ENCODE results near the gene GET3.
"Not testable (repeated sequence)": the region's sequence is repeated elsewhere in the genome, so short reads cannot be mapped to it uniquely, and the experiment has no call there.

Gene GET3

DNA sequence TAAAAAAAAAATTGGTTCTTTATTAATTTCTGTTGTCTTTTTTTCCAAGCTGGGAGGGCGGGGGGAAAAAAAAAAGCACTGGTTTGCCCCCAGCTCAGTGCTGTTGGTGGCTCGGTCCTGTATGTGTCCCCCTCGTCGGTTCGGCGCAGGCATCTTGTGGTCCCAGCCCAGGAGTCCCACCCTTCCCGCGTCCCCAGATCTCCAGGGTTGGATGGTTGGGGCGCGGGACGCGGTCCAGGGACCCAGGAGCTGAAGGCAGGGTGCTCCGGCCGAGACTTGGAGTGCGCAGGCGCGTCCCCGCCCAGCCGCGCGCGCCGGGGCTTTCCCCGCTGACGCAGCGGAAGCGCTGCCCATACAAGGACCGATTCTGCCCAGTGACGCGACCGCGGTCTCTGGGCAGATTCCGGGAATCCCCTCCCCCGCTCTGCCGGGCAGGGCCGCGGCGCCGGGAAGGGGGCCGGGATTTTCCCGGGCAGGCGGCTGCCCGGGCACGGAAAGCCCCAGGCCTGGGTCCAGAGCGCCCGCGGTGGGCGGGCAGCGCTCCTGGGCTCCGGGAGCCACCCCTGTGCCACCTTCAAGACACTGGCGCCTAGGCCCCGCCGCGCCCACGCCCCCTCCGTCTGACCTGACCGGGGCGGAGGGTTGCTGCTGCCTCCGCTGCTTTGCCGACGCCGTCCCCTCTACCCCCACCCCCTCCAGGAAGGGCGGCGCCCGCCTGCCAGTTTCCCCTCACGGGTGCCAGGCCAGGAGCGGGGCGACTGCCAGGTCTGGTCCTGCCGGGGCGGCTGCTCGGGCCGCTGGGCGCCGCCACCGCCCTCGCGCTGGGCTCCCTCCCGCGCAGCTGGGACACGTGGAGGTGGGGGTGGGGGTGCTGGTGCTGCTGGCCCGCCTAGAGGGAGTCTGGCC, 56.2 kb downstream of the GET3 start:
- DNase-seq: peak; percentile 94

DNA sequence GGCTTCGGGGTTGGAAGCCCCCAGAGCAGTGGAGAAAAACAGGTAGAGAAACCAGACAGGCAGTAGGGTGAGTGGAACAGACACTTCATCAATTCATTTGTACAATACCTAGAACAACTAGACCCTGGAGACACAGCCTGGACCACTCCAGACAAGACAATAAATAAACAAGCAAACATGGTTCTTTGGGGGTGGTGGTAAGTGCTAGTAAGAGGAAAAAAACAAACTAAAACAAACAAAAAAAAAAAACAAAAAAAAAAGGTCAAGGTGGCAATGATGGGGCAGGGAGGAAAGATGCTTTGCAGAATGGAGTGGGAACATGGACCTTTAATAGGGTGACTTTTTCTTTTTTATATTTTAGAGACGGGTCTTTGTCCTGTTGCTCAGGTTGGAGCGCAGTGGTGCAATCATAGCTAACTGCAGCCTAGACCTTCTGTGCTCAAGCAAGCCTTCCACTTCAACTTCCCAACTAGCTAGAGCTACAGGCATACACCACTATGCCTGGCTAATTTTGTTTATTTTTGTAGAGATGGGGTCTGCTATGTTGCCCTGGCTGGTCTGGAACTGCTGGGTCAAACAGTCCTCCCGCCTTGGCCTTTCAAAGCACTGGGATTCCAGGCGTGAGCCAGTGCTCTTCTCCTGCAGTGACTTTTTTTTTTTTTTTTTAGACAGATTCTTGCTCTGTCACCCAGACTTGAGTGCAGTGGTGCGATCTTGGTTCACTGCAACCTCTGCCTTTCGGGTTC, 57.1 kb downstream of the GET3 start:
- no peak for DNase-seq

DNA sequence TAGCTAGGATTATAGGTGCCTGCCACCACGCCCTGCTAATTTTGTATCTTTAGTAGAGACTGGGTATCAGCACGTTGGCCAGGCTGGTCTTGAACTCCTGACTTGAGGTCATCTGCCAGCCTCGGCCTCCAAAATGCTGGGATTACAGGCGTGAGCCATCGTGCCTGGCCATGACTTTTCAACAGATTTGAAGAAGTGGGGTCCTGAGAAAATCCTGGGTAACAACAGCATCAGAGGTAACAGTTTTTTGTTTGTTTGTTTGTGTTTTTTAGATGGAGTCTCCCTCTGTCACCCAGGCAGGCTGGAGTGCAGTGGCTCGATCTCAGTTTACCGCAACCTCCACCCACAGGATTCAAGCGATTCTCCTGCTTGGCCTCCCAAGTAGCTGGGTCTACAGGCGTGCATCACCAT, 57.7 kb downstream of the GET3 start:
- no peak for DNase-seq

DNA sequence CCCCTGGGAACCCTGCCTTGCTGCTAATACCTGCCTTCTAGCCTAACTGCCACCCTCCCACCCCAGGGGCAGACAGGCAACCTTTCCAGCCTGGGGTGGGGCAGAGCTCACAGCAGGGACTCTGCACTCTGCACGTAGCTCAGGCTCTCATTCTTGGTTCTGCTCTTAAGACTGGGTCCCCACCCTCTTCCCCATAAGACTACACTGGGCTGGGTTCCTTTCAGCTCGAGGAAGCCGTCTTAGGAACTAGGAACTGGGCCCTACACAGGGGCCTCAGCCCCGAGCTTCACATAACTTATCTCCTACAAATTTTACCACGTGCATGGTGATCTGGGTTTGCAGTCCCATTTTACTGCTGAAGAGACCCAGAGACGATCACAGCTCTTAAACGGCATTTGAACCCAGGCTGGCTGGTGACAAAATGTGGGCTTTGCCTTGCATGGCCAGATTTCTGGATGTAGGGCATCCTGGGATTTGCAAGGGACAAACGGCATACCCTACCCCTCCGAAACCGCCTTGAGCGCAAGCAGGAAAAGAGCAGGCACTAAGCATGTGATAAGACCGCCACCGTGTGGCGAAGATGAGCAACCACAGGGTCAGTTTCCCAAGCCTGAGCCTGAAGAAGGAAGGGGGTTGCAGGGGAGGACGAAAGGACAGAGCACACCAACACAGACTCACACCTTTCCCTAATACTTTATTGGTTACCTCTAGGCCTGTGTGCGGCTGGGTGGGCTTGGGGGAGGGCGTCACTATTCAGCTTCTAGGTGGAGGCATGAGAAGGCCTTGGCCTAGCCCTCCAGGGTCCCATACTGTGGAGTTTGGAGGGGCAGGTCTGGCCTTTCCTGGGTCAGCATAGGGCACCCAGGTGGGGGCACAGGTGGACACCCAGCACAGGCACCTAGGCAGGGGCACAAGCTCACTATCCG, 59.1 kb downstream of the GET3 start:
- DNase-seq: peak; percentile 65

DNA sequence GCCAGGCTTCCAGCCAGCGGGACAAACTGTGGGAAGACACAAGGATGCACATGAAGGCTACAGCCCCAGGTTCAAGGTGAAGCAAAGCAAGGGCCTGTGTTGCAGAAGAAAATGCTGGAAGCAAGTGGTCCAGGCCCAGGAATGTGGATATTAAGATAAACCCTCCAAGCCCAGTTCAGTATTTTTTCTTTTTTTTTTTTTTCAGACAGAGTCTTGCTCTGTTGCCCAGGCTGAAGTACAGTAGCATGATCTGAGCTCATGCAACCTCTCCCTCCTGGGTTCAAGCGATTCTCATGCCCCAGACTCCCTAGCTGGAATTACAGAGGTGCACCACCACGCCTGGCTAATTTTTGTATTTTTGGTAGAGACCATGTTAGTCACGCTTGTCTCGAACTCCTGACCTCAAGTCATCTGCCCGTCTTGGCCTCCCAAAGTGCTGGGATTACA, 59.9 kb downstream of the GET3 start:
- DNase-seq: no peak

DNA sequence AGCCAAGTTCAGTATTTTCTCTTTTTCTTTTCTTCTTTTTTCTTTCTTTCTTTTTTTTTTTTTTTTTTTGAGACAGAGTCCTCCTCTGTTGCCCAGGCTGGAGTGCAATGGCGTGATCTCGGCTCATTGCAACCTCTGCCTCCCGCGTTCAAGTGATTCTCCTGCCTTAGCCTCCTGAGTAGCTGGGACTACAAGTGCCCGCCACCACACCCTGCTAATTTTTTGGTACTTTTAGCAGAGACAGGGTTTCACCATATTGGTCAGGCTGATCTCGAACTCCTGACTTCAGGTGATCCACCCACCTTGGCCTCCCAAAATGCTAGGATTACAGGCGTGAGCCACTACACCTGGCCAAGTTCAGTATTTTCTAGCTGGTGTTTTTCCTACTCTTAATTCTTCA, 60.3 kb downstream of the GET3 start:
- not testable (repeated sequence) for DNase-seq
